Bronchial epithelial cell (primary cell): ENCODE results near the gene ATG16L2. TPM values are rescaled to one million over a fixed set of nuclear protein-coding genes. Genes with fewer than 3 reads are reported as not detected.

Source experiments
- DNase-seq: peaks from one replicate; pipeline ENCODE4 v3.0.0-alpha.2; 2010; ENCODE audit warnings: low read depth
- FAIRE-seq: peaks from 2 replicates; lab custom pipeline; 2011; peaks lifted over from hg19 to GRCh38; lab: Jason Lieb, UNC
- H3K27me3 ChIP-seq: 2 replicates; pipeline ENCODE4 v1.5.1; 2011; ENCODE audit warnings: low read length; ENCODE audit not compliant: control insufficient read depth, insufficient read depth
- H3K36me3 ChIP-seq: 2 replicates; pipeline ENCODE4 v1.5.1; 2011; ENCODE audit warnings: low read length; ENCODE audit not compliant: control insufficient read depth, insufficient read depth
- H3K4me3 ChIP-seq: 2 replicates; pipeline ENCODE4 v1.5.1; 2011; ENCODE audit warnings: mild to moderate bottlenecking, low read depth, low read length, control low read depth
- CTCF ChIP-seq: IDR thresholded peaks from 2 replicates; pipeline ENCODE4 v1.5.1; 2011; ENCODE audit warnings: mild to moderate bottlenecking, moderate library complexity, low read length, control low read depth, inconsistent platforms; ENCODE audit not compliant: insufficient read depth, severe bottlenecking
- total RNA-seq: library from RNA; depleted of rRNA; stranded (reverse); fragments of >200 nt; gene quantifications from 2 replicates; pipeline ENCODE4 v1.2.1, GENCODE V29; 2014

ATG16L2 gene
- total RNA-seq, 1 donor from 2014 or later, result 5.3 TPM

- DNase-seq (no peak), FAIRE-seq (no peak)
- Histone ChIP-seq H3K36me3 (no peaks in the 10 kb centered on the region), H3K27me3 (no peaks in the 10 kb centered on the region), H3K4me3 (peak overlapping the region; percentile 56)
- TF ChIP-seq CTCF, result no peak
Observed at GRCh38 chr11:72782081-72782920, 31.9 kb upstream of the ATG16L2 start.

- DNase-seq (no peak), FAIRE-seq (no peak)
- TF ChIP-seq CTCF, result no peak
- no peaks in the 10 kb centered on the region for H3K36me3 ChIP-seq
- no peak overlapping the region for H3K4me3 ChIP-seq
- H3K27me3 ChIP-seq, result no peaks in the 10 kb centered on the region
Observed at GRCh38 chr11:72783144-72783905, 30.9 kb upstream of the ATG16L2 start.

GRCh38 chr11:72784662-72785061, 29.5 kb upstream of the ATG16L2 start:
- no peak for DNase-seq
- H3K27me3 ChIP-seq, result no peaks in the 10 kb centered on the region
- TF ChIP-seq CTCF, result no peak
- no peaks in the 10 kb centered on the region for H3K36me3 ChIP-seq
- FAIRE-seq, result no peak
- H3K4me3 ChIP-seq, result no peak overlapping the region

- no peaks in the 10 kb centered on the region for H3K36me3 ChIP-seq
- DNase-seq (no peak), FAIRE-seq (no peak)
- no peak for TF ChIP-seq CTCF
- no peaks in the 10 kb centered on the region for H3K27me3 ChIP-seq
- no peak overlapping the region for H3K4me3 ChIP-seq
Observed at GRCh38 chr11:72786305-72787215, 27.7 kb upstream of the ATG16L2 start.

- FAIRE-seq (no peak), DNase-seq (no peak)
- Histone ChIP-seq H3K27me3 (no peaks in the 10 kb centered on the region), H3K36me3 (no peaks in the 10 kb centered on the region), H3K4me3 (no peak overlapping the region)
- TF ChIP-seq CTCF, result peak; percentile 18
Observed at GRCh38 chr11:72787216-72788104, 26.8 kb upstream of the ATG16L2 start.
